NCI-H187 treated with DMSO at 0.1 percent for 48 hours (cell line): ENCODE results near the gene KCNG3.

Experiments used
- DNase-seq: peaks from one replicate; lab custom pipeline; 2025; lab: John Stamatoyannopoulos, UW

The KCNG3 gene

GRCh38 chr2:42486145-42486906 is 7.5 kb downstream of the KCNG3 start:
- DNase-seq = no peak

- no peak for DNase-seq
These were observed 13.4 kb downstream of the KCNG3 start for GRCh38 chr2:42480402-42480801.

- DNase-seq = no peak
These were observed 18.9 kb downstream of the KCNG3 start for GRCh38 chr2:42474765-42475454.

GRCh38 chr2:42470706-42471105 is 23.1 kb downstream of the KCNG3 start:
- no peak for DNase-seq

- DNase-seq = no peak
These were observed 29.2 kb downstream of the KCNG3 start for GRCh38 chr2:42464631-42465030.

GRCh38 chr2:42463570-42463969 is 30.2 kb downstream of the KCNG3 start:
- DNase-seq = no peak

- DNase-seq = no peak
These were observed 34.5 kb downstream of the KCNG3 start for GRCh38 chr2:42459296-42459695.

- no peak for DNase-seq
These were observed 35.4 kb downstream of the KCNG3 start for GRCh38 chr2:42458396-42458795.

GRCh38 chr2:42457011-42457410 is 36.8 kb downstream of the KCNG3 start:
- no peak for DNase-seq

GRCh38 chr2:42456126-42456839 is 37.5 kb downstream of the KCNG3 start:
- DNase-seq = no peak

GRCh38 chr2:42452545-42452944 is 41.2 kb downstream of the KCNG3 start:
- DNase-seq = no peak

GRCh38 chr2:42450136-42450535 is 43.6 kb downstream of the KCNG3 start:
- no peak for DNase-seq

GRCh38 chr2:42449163-42450087 is 44.4 kb downstream of the KCNG3 start:
- DNase-seq = no peak

- DNase-seq = no peak
These were observed 45.6 kb downstream of the KCNG3 start for GRCh38 chr2:42448163-42448562.

- DNase-seq = no peak
These were observed 47.1 kb downstream of the KCNG3 start for GRCh38 chr2:42446503-42447271.

GRCh38 chr2:42443718-42444399 is 49.9 kb downstream of the KCNG3 start:
- no peak for DNase-seq

GRCh38 chr2:42442774-42443173 is 51.0 kb downstream of the KCNG3 start:
- DNase-seq = no peak

GRCh38 chr2:42438685-42439084 is 55.1 kb downstream of the KCNG3 start:
- DNase-seq = no peak

GRCh38 chr2:42436370-42436769 is 57.4 kb downstream of the KCNG3 start:
- no peak for DNase-seq

- DNase-seq = no peak
These were observed 58.2 kb downstream of the KCNG3 start for GRCh38 chr2:42435628-42436027.

- no peak for DNase-seq
These were observed 63.6 kb downstream of the KCNG3 start for GRCh38 chr2:42430188-42430587.
